A673 (cell line): ENCODE data around the gene POSTN. TPM values are rescaled to one million over a fixed set of nuclear protein-coding genes. Genes with fewer than 3 reads are reported as not detected.

ENCODE experiments used
- BruUV-seq: library from RNA; stranded (reverse); fragments of 400-500 nt; replicated peaks from 2 replicates; lab custom pipeline; 2021; lab: Mats Ljungman, UMichigan
- CTCF ChIA-PET: fragments of 300-600 bp; sonication (Branson Sonifier 250); formaldehyde crosslinking; loops from one replicate; lab custom pipeline; 2022; ENCODE audit warnings: antibody characterized with exemption; lab: Charles Lee
- POLR2A ChIA-PET: fragments of 300-600 bp; sonication (Branson Sonifier 250); formaldehyde crosslinking; loops from one replicate; lab custom pipeline; 2022; ENCODE audit warnings: antibody characterized with exemption; ENCODE audit not compliant: low non-redundant PET; lab: Charles Lee
- DNase-seq: peaks from one replicate; pipeline ENCODE4 v3.0.0-alpha.2; 2015; ENCODE audit warnings: low spot score
- H3K27ac ChIP-seq: fragments of 200-600 bp; sonication (generic); 2 replicates; pipeline ENCODE4 v1.5.1; 2016; ENCODE audit warnings: mixed run types, low read depth, mild to moderate bottlenecking, mixed read lengths, antibody characterized with exemption, low read length; ENCODE audit not compliant: poor library complexity, severe bottlenecking
- H3K27me3 ChIP-seq: fragments of 200-600 bp; sonication (generic); replicated peaks from 2 replicates; pipeline ENCODE4 v1.6.1; 2017; ENCODE audit warnings: mixed run types, low read depth, mild to moderate bottlenecking, mixed read lengths, antibody characterized with exemption, low read length; ENCODE audit not compliant: insufficient read depth, poor library complexity
- H3K36me3 ChIP-seq: fragments of 200-600 bp; sonication (generic); 2 replicates; pipeline ENCODE4 v1.6.1; 2016; ENCODE audit warnings: mixed run types, mild to moderate bottlenecking, mixed read lengths, antibody characterized with exemption, low read length; ENCODE audit not compliant: insufficient read depth, poor library complexity, severe bottlenecking
- H3K4me1 ChIP-seq: fragments of 200-600 bp; sonication (generic); 2 replicates; pipeline ENCODE4 v1.6.1; 2017; ENCODE audit warnings: mixed run types, mild to moderate bottlenecking, mixed read lengths, antibody characterized with exemption, low read length; ENCODE audit not compliant: insufficient read depth, poor library complexity, severe bottlenecking
- H3K4me3 ChIP-seq: fragments of 200-600 bp; sonication (generic); 2 replicates; pipeline ENCODE4 v1.5.1; 2016; ENCODE audit warnings: low read depth, mixed run types, mild to moderate bottlenecking, mixed read lengths, low read length; ENCODE audit not compliant: poor library complexity, severe bottlenecking
- H3K9me3 ChIP-seq: fragments of 200-600 bp; sonication (generic); 2 replicates; pipeline ENCODE4 v1.6.1; 2016; ENCODE audit warnings: mixed run types, low read depth, mild to moderate bottlenecking, mixed read lengths, antibody characterized with exemption, low read length; ENCODE audit not compliant: poor library complexity, severe bottlenecking
- CTCF ChIP-seq: fragments of 300-800, 200-600 bp; sonication (generic); conservative IDR thresholded peaks from 2 replicates; pipeline ENCODE4 v1.5.1; 2017; ENCODE audit warnings: low read depth, mild to moderate bottlenecking, antibody characterized with exemption, low read length, moderate library complexity, mixed read lengths
- EZH2 ChIP-seq: fragments of 200-600 bp; sonication (generic); IDR thresholded peaks from 2 replicates; pipeline ENCODE4 v1.6.1; 2017; ENCODE audit warnings: borderline replicate concordance, low read depth, mild to moderate bottlenecking, mixed read lengths, antibody characterized with exemption, low read length; ENCODE audit not compliant: poor library complexity, severe bottlenecking
- intact Hi-C: fragments of 100-400 bp; cut with micrococcal nuclease; formaldehyde crosslinking; loops from one replicate; pipeline ENCODE4 v1.10.0; 2022; ENCODE audit not compliant: unreplicated experiment
- total RNA-seq: library from RNA; stranded (reverse); gene quantifications from 2 replicates; pipeline ENCODE4 v1.2.3, GENCODE V29; 2021

POSTN gene
- total RNA-seq, 1 experiment from 2014 or later: 1.8 TPM

DNA sequence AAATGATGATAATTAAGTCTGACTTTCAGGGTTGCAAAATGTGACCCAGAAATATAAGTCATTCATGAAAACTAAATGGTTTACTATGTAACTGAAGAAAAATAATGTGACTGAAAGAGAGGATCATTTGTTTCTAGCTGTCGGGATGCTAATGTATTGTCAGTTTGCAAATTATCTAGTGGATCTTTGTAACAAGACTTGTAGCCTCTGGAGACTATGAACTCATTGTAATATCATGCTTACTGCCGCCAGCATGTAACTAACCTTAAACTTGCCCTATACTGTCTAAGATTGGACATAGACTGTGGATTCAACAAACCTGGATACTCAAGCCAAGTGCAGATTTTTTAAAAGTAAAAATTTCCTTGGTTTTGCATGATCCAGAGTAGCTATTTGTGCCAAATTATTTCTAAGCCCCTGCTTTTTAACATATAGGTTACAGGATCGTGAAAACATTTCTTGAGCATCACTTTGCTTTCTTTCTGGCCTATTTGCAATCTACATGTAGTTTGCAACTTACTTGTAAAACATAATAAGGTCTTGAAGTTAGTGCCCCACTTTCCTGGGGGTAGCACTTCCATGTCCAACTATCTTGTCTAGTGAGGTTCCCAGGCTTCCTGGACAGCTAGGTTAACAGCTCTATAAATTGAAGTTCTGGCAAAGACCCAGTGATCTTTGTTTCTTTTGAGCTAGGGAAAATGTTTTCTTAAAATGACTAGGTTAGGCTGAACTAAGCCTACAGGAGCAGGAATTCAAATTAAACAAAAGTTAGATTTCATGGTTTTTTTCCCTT is 3.3 kb upstream of the POSTN start:
- CTCF ChIA-PET: no interaction called here
- no peak overlapping the region for H3K27ac ChIP-seq
- no peak overlapping the region for H3K4me3 ChIP-seq
- intact Hi-C loops: loop anchor here (1.0 to 10.0 kb wide), 3 partner anchors 493 to 1317 kb away; no protein-coding TSS in a partner anchor
- BruUV-seq: no TSS peak
- H3K9me3 ChIP-seq: no peaks in the 10 kb centered on the region
- no peak for DNase-seq
- no peaks in the 10 kb centered on the region for H3K4me1 ChIP-seq
- H3K36me3 ChIP-seq: no peaks in the 10 kb centered on the region
- no peaks in the 10 kb centered on the region for H3K27me3 ChIP-seq
- POLR2A ChIA-PET: no interaction called here
- TF ChIP-seq EZH2 (no peak), CTCF (no peak)

- TF ChIP-seq EZH2 (no peak), CTCF (no peak)
- DNase-seq: no peak
- Histone ChIP-seq H3K4me3 (no peak overlapping the region), H3K4me1 (no peaks in the 10 kb centered on the region), H3K9me3 (no peaks in the 10 kb centered on the region), H3K36me3 (no peaks in the 10 kb centered on the region), H3K27ac (no peak overlapping the region), H3K27me3 (no peaks in the 10 kb centered on the region)
- POLR2A ChIA-PET: interaction anchor here (0.6 kb wide), 1 partner anchor 777 kb away, joined by 3 read pairs; no protein-coding TSS in a partner anchor
- intact Hi-C loops: no loop called here
- BruUV-seq: no TSS peak
- CTCF ChIA-PET: no interaction called here
Measured at GRCh38 chr13:37599519-37599918, 951 bp upstream of the POSTN start.

DNA sequence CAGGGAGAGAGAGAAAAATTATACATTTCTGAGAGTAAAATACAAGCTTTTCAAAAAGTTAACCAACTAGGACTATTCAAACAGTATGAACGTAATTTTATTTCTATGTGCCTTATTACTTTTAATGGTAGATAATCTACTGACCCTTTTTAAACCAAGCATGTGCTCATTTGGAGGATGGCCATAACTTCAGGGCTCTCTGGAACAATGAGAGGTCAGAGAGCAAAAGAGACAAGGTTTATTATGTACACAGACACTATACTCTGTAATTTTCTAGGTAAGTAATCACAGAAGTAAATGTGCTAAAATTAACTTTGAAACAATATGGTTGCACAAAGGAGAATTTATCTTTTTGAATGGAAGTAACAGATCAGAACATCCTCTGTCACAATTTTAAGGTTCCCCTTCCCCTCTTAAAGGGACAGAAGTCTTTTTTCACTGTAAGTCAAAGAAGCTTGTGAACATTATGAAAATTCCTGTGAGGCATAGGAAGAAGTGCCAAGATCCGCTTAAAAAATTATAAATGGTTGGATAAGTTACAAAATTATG is 1.0 kb downstream of the POSTN start:
- H3K36me3 ChIP-seq: no peaks in the 10 kb centered on the region
- TF ChIP-seq EZH2 (no peak), CTCF (no peak)
- CTCF ChIA-PET: no interaction called here
- no peak overlapping the region for H3K27ac ChIP-seq
- no peak overlapping the region for H3K4me3 ChIP-seq
- H3K9me3 ChIP-seq: no peaks in the 10 kb centered on the region
- H3K4me1 ChIP-seq: no peaks in the 10 kb centered on the region
- POLR2A ChIA-PET: no interaction called here
- BruUV-seq: no TSS peak
- H3K27me3 ChIP-seq: no peaks in the 10 kb centered on the region
- DNase-seq: no peak
- intact Hi-C loops: no loop called here
